ENCODE results near the gene KCTD14. TPM values are rescaled to one million over a fixed set of nuclear protein-coding genes. Genes with fewer than 3 reads are reported as not detected.

KCTD14 gene
- total and polyA plus RNA-seq, 9 of the 15 experiments (the other 6 are each of a cell fraction or from before 2014, with no cell fraction given): 0.04 to 0.30 (median 0.11) TPM; not detected in 2

- TF ChIP-seq ZFP91 (CRISPR knock-in tag; IDR thresholded peaks at IDR 0.05): no peak
- no peak for TF ChIP-seq FOS (IDR thresholded peaks at IDR 0.05; ENCODE audit: extremely low read depth, insufficient read length)
- no peak for TF ChIP-seq MEF2A (IDR thresholded peaks at IDR 0.05; ENCODE audit: control insufficient read depth, low read depth, low read length)
- TF ChIP-seq REST (IDR thresholded peaks at IDR 0.05; ENCODE audit: borderline replicate concordance): 0 out of 2 replicates have a peak, but pooled peaks have one; percentile 45
- TF ChIP-seq REST (CRISPR knock-in tag; IDR thresholded peaks at IDR 0.05; ENCODE audit: low read depth): no peak
- no peak for TF ChIP-seq CBFA2T2 (conservative IDR thresholded peaks at IDR 0.05)
- TF ChIP-seq FOXJ3 (CRISPR knock-in tag; IDR thresholded peaks at IDR 0.05): no peak
- TF ChIP-seq CHAMP1 (IDR thresholded peaks at IDR 0.05): no peak
- no peak for TF ChIP-seq ZNF146 (CRISPR knock-in tag; IDR thresholded peaks at IDR 0.05; ENCODE audit: unreplicated experiment)
- no peak for TF ChIP-seq ZNF347 (CRISPR knock-in tag; IDR thresholded peaks at IDR 0.05; ENCODE audit: low read depth)
- TF ChIP-seq ETS2 (tag; IDR thresholded peaks at IDR 0.05; ENCODE audit: borderline replicate concordance, poor library complexity, severe bottlenecking): no peak
- TF ChIP-seq CREBBP (IDR thresholded peaks at IDR 0.05; ENCODE audit: low read depth, low read length): no peak
- TF ChIP-seq NCOA4 (IDR thresholded peaks at IDR 0.05; ENCODE audit: partially characterized antibody): no peak
- TF ChIP-seq GABPB1 (CRISPR knock-in tag; IDR thresholded peaks at IDR 0.05): no peak
Measured at GRCh38 chr11:78050964-78051831, 28.1 kb upstream of the KCTD14 start (continued).
